Right lung (tissue), 5 donors: ENCODE results near the gene RHBDF1. TPM values are rescaled to one million over a fixed set of nuclear protein-coding genes. Genes with fewer than 3 reads are reported as not detected.

Experiments
- polyA plus RNA-seq, 5 donors: library from polyadenylated mRNA; unstranded; fragments of 120-200 nt; gene quantifications; one replicate each; pipeline versions ENCODE4 v1.2.1 to v1.2.3, GENCODE V29; 2013; ENCODE audit warnings: inconsistent platforms in 1 of 5, low replicate concordance in 1 of 5; ENCODE audit not compliant: insufficient read length in 5 of 5, insufficient read depth in 1 of 5

RHBDF1 gene
- polyA plus RNA-seq, 5 donors, result 32.1 to 48.2 (median 43.1) TPM

Other genes starting within 250 kb of the RHBDF1 start
- 10 to 100 TPM in 3 of 5 donors, 1 to 10 TPM in 2; 9.0 to 13.7 (median 10.6) TPM for gene POLR3K, start 19.0 kb downstream of the RHBDF1 start, polyA plus RNA-seq
- 10 to 100 TPM; 35.8 to 57.7 (median 37.3) TPM for gene SNRNP25, start 18.8 kb downstream of the RHBDF1 start, polyA plus RNA-seq
- gene MPG, start 5.6 kb upstream of the RHBDF1 start, polyA plus RNA-seq, result 10 to 100 TPM; 19.5 to 50.8 (median 26.3) TPM
- gene NPRL3, start 66.0 kb upstream of the RHBDF1 start, polyA plus RNA-seq, result 10 to 100 TPM; 26.8 to 37.3 (median 30.2) TPM
- gene HBZ, start 80.0 kb upstream of the RHBDF1 start, polyA plus RNA-seq, result 1 to 10 TPM in 4 of 5 donors, under 1 TPM in 1; 0.69 to 6.9 (median 4.8) TPM
- gene HBM, start 93.3 kb upstream of the RHBDF1 start, polyA plus RNA-seq, result 10 to 100 TPM in 2 of 5 donors, 1 to 10 TPM in 3; 2.4 to 19.6 (median 7.0) TPM
- 1,000 to 10,000 TPM; 1,399 to 4,244 (median 2,803) TPM for gene HBA2, start 100.2 kb upstream of the RHBDF1 start, polyA plus RNA-seq
- gene HBA1, start 104.0 kb upstream of the RHBDF1 start, polyA plus RNA-seq, result 1,000 to 10,000 TPM in 4 of 5 donors, 100 to 1,000 TPM in 1; 605 to 2,429 (median 1,859) TPM
- gene HBQ1, start 107.8 kb upstream of the RHBDF1 start, polyA plus RNA-seq, result 1 to 10 TPM in 3 of 5 donors, under 1 TPM in 2; 0.36 to 1.9 (median 1.1) TPM
- 100 to 1,000 TPM; 121 to 164 (median 135) TPM for gene LUC7L, start 156.8 kb upstream of the RHBDF1 start, polyA plus RNA-seq
- 10 to 100 TPM; 43.7 to 60.7 (median 49.0) TPM for gene FAM234A, start 162.2 kb upstream of the RHBDF1 start, polyA plus RNA-seq
- gene RGS11, start 203.3 kb upstream of the RHBDF1 start, polyA plus RNA-seq, result 1 to 10 TPM; 2.0 to 5.4 (median 4.8) TPM
- gene ARHGDIG, start 208.0 kb upstream of the RHBDF1 start, polyA plus RNA-seq, result 1 to 10 TPM in 2 of 5 donors, under 1 TPM in 3; 0.33 to 2.4 (median 0.69) TPM
- under 1 TPM; 0.25 to 0.99 (median 0.49) TPM for gene PDIA2, start 210.5 kb upstream of the RHBDF1 start, polyA plus RNA-seq